PC-3 (cell line): ENCODE results near the gene VRTN.

Experiments
- CTCF ChIP-seq: fragments of 300-600 bp; sonication (generic); conservative IDR thresholded peaks from 2 replicates; pipeline ENCODE4 v1.5.1; 2017; ENCODE audit warnings: antibody characterized with exemption, low read depth, mild to moderate bottlenecking, low read length
- EZH2 ChIP-seq: fragments of 300-600 bp; sonication (generic); IDR thresholded peaks from one replicate; pipeline ENCODE4 v1.6.1; 2017; ENCODE audit warnings: antibody characterized with exemption, mild to moderate bottlenecking, low read length; ENCODE audit not compliant: unreplicated experiment

GRCh38 chr14:74358176-74358829, 10.0 kb downstream of the VRTN start:
- no peak for TF ChIP-seq CTCF
- TF ChIP-seq EZH2 = no peak
